SK-N-SH (cell line): ENCODE measurements around the gene PLD1. TPM values are rescaled to one million over a fixed set of nuclear protein-coding genes. Genes with fewer than 3 reads are reported as not detected.

Experiments
- CTCF ChIA-PET: fragments of 300-600, 350-600 bp; formaldehyde crosslinking; extraction: SDS; loops from one replicate; lab custom pipeline; 2021; lab: Yijun Ruan, JAX
- POLR2A ChIA-PET: fragments of 350-600 bp; sonication (Branson Sonifier 250); formaldehyde crosslinking; extraction: SDS; loops from one replicate; lab custom pipeline; 2020; ENCODE audit warnings: antibody characterized with exemption, inconsistent platforms; lab: Yijun Ruan, JAX
- DNase-seq: peaks from one replicate; pipeline ENCODE4 v3.0.0; 2012
- H2AFZ ChIP-seq: fragments of 200-600 bp; sonication (generic); 2 replicates; pipeline ENCODE4 v1.8.1; 2016; ENCODE audit warnings: antibody characterized with exemption, mild to moderate bottlenecking, low read depth
- H3F3A ChIP-seq: fragments of 200-600 bp; sonication (generic); replicated peaks from 2 replicates; pipeline ENCODE3; 2016; ENCODE audit warnings: antibody characterized with exemption, mild to moderate bottlenecking; ENCODE audit not compliant: insufficient read depth
- H3K27ac ChIP-seq, 2 experiments: fragments of 200-500 bp in 1 of 2; fragments of 200-600 bp in 1 of 2; sonication (Bioruptor generic) in 1 of 2; sonication (generic), shearing (Covaris generic) in 1 of 2; 2 replicates each; pipeline versions ENCODE4 v1.5.1 to v1.6.1; 2014 to 2016; ENCODE audit warnings: low read depth in 2 of 2, inconsistent platforms in 1 of 2, low read length in 1 of 2, mild to moderate bottlenecking in 1 of 2, mixed read lengths in 1 of 2
- H3K27me3 ChIP-seq: fragments of 200-600 bp; sonication (generic), shearing (Covaris generic); 2 replicates; pipeline ENCODE4 v1.6.1; 2016; ENCODE audit warnings: mixed run types; ENCODE audit not compliant: insufficient read depth
- H3K36me3 ChIP-seq, 2 experiments: fragments of 200-500 bp in 1 of 2; fragments of 200-600 bp in 1 of 2; sonication (Bioruptor generic) in 1 of 2; sonication (generic) in 1 of 2; replicated peaks in 1 of 2; 2 replicates each; pipeline versions ENCODE3 to v1.5.1; 2014 to 2016; ENCODE audit warnings: low read length in 1 of 2, mild to moderate bottlenecking in 1 of 2; ENCODE audit not compliant: insufficient read depth in 2 of 2, control insufficient read depth in 1 of 2
- H3K4me1 ChIP-seq, 2 experiments: fragments of 200-500 bp in 1 of 2; fragments of 200-600 bp in 1 of 2; sonication (Bioruptor generic) in 1 of 2; sonication (generic), shearing (Covaris generic) in 1 of 2; 2 replicates each; pipeline versions ENCODE4 v1.5.1 to v1.6.1; 2014 to 2016; ENCODE audit warnings: low read depth in 1 of 2, low read length in 1 of 2, mixed run types in 1 of 2; ENCODE audit not compliant: insufficient read depth in 2 of 2, control insufficient read depth in 1 of 2
- H3K4me2 ChIP-seq: fragments of 200-600 bp; sonication (generic), shearing (Covaris generic); 2 replicates; pipeline ENCODE4 v1.6.1; 2017; ENCODE audit warnings: mixed run types
- H3K4me3 ChIP-seq, 2 experiments: fragments of 200-500 bp in 1 of 2; fragments of 200-600 bp in 1 of 2; sonication (Bioruptor generic) in 1 of 2; sonication (generic), shearing (Covaris generic) in 1 of 2; 2 replicates each; pipeline versions ENCODE4 v1.5.1 to v1.8.1; 2014 to 2016; ENCODE audit warnings: low read depth in 2 of 2, inconsistent platforms in 1 of 2, low read length in 1 of 2, mild to moderate bottlenecking in 1 of 2, mixed read lengths in 1 of 2, moderate library complexity in 1 of 2
- H3K79me2 ChIP-seq: fragments of 200-600 bp; sonication (generic); 2 replicates; pipeline ENCODE4 v1.8.1; 2017; ENCODE audit warnings: mild to moderate bottlenecking; ENCODE audit not compliant: insufficient read depth
- H3K9ac ChIP-seq: fragments of 200-600 bp; sonication (generic); 2 replicates; pipeline ENCODE4 v1.6.1; 2017; ENCODE audit warnings: mixed run types
- H3K9me2 ChIP-seq: fragments of 200-600 bp; sonication (generic); 2 replicates; pipeline ENCODE4 v1.6.1; 2017; ENCODE audit warnings: mixed run types
- H3K9me3 ChIP-seq: fragments of 200-600 bp; sonication (generic); 2 replicates; pipeline ENCODE4 v1.6.1; 2017; ENCODE audit warnings: mixed run types, mild to moderate bottlenecking, moderate library complexity
- H4K20me1 ChIP-seq: fragments of 200-600 bp; sonication (generic); 2 replicates; pipeline ENCODE4 v1.6.1; 2017; ENCODE audit warnings: mild to moderate bottlenecking, mixed run types; ENCODE audit not compliant: insufficient read depth
- FOXJ3 ChIP-seq: sonication (generic); formaldehyde crosslinking; IDR thresholded peaks from 2 replicates; pipeline ENCODE4 v1.5.1; 2020; ENCODE audit warnings: mild to moderate bottlenecking, missing genetic modification reagents
- JUND ChIP-seq: IDR thresholded peaks from 2 replicates; pipeline ENCODE4 v1.4.0; 2012
- MXI1 ChIP-seq: IDR thresholded peaks from 2 replicates; pipeline ENCODE4 v1.6.1; 2012; ENCODE audit warnings: mild to moderate bottlenecking, low read depth, low read length, improper control_type of control experiment
- NRF1 ChIP-seq: IDR thresholded peaks from 2 replicates; pipeline ENCODE4 v1.6.1; 2012; ENCODE audit warnings: low read depth, mild to moderate bottlenecking, low read length
- PBX3 ChIP-seq: IDR thresholded peaks from 2 replicates; pipeline ENCODE4; 2012
- POLR2AphosphoS5 ChIP-seq: IDR thresholded peaks from 2 replicates; pipeline ENCODE4 v1.6.1; 2012; ENCODE audit warnings: low read depth, low read length
- TCF12 ChIP-seq: IDR thresholded peaks from 2 replicates; pipeline ENCODE4 v1.4.0; 2012
- YY1 ChIP-seq: IDR thresholded peaks from 2 replicates; pipeline ENCODE4 v1.4.0; 2012; ENCODE audit warnings: low read depth, mild to moderate bottlenecking
- WGBS: methylation state at CpG from one replicate; pipeline ENCODE4 v1.1.6; 2017; ENCODE audit warnings: low lambda C conversion rate; 5-methylcytosine and 5-hydroxymethylcytosine counted together
- polyA plus RNA-seq, 3 experiments: library from polyadenylated mRNA; depleted of rRNA; stranded (reverse); fragments of >200 nt; gene quantifications; 2 replicates each; pipeline ENCODE4 v1.2.3, GENCODE V29; 2012
- TF ChIP-seq, protein P1 (sequence below): IDR thresholded peaks from 2 replicates; pipeline ENCODE4 v1.4.0; 2012; ENCODE audit warnings: low read depth, borderline replicate concordance

Gene PLD1
- polyA plus RNA-seq, 1 of the 3 experiments (the other 2 are of a cell fraction): 6.2 TPM

GRCh38 chr3:171752329-171752728 is 58.0 kb downstream of the PLD1 start:
- Histone ChIP-seq H3K27ac (peak overlapping the region in 1 of 2 experiments; percentile 7; a peak in 2 of 4 replicates), H3F3A (peaks cover 9% of the 10 kb centered on the region), H4K20me1 (no peaks in the 10 kb centered on the region), H3K36me3 (no peaks in the 10 kb centered on the region), H3K4me2 (no peak overlapping the region), H2AFZ (no peak overlapping the region), H3K9ac (no peak overlapping the region), H3K27me3 (no peaks in the 10 kb centered on the region), H3K9me2 (no peaks in the 10 kb centered on the region), H3K9me3 (no peaks in the 10 kb centered on the region), H3K4me3 (no peak overlapping the region), H3K79me2 (no peaks in the 10 kb centered on the region), H3K4me1 (peaks cover 0 to 16% of the 10 kb centered on the region in 2 experiments; a peak in 2 of 4 replicates)
- WGBS: 82% methylated on average over 2 of the region's 2 CpGs
- DNase-seq: no peak
- POLR2A ChIA-PET: no interaction called here
- TF ChIP-seq POLR2AphosphoS5 (no peak), FOXJ3 (CRISPR knock-in tag) (no peak), YY1 (no peak)
- CTCF ChIA-PET: no interaction called here

- Histone ChIP-seq H3K4me2 (no peak overlapping the region), H3K9me2 (no peaks in the 10 kb centered on the region), H3K4me1 (peaks cover 0 to 16% of the 10 kb centered on the region in 2 experiments; a peak in 2 of 4 replicates), H3K36me3 (no peaks in the 10 kb centered on the region), H3K27ac (no peak overlapping the region; a peak in 1 of 4 replicates), H4K20me1 (no peaks in the 10 kb centered on the region), H3K79me2 (no peaks in the 10 kb centered on the region), H3K9ac (no peak overlapping the region), H3F3A (peaks cover 4% of the 10 kb centered on the region), H3K4me3 (no peak overlapping the region), H3K9me3 (no peaks in the 10 kb centered on the region), H2AFZ (no peak overlapping the region), H3K27me3 (no peaks in the 10 kb centered on the region)
- 46% methylated on average over 1 of the region's 1 CpG for WGBS
- TF ChIP-seq TCF12 (peak; percentile 47), PBX3 (peak; percentile 38; the same call in 1 of the 2 replicates), MXI1 (no peak), JUND (0 out of 2 replicates have a peak, but pooled peaks have one; percentile 20), NRF1 (no peak)
- TF ChIP-seq, protein P1, sequence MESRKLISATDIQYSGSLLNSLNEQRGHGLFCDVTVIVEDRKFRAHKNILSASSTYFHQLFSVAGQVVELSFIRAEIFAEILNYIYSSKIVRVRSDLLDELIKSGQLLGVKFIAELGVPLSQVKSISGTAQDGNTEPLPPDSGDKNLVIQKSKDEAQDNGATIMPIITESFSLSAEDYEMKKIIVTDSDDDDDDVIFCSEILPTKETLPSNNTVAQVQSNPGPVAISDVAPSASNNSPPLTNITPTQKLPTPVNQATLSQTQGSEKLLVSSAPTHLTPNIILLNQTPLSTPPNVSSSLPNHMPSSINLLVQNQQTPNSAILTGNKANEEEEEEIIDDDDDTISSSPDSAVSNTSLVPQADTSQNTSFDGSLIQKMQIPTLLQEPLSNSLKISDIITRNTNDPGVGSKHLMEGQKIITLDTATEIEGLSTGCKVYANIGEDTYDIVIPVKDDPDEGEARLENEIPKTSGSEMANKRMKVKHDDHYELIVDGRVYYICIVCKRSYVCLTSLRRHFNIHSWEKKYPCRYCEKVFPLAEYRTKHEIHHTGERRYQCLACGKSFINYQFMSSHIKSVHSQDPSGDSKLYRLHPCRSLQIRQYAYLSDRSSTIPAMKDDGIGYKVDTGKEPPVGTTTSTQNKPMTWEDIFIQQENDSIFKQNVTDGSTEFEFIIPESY: no peak
- DNase-seq: no peak
- CTCF ChIA-PET: interaction anchor here (1.3 to 2.6 kb wide), 2 partner anchors 23 to 35 kb away, joined by 3 to 12 read pairs; no protein-coding TSS in a partner anchor
- POLR2A ChIA-PET: no interaction called here
Measured at GRCh38 chr3:171749124-171749523, 61.2 kb downstream of the PLD1 start.
